NCI-H1048 (cell line): ENCODE measurements around the gene SUV39H2.
"Not testable (repeated sequence)": the region's sequence is repeated elsewhere in the genome, so short reads cannot be mapped to it uniquely, and the experiment has no call there.

Experiments
- DNase-seq: peaks from one replicate; lab custom pipeline; 2025; lab: John Stamatoyannopoulos, UW

Gene SUV39H2

DNA sequence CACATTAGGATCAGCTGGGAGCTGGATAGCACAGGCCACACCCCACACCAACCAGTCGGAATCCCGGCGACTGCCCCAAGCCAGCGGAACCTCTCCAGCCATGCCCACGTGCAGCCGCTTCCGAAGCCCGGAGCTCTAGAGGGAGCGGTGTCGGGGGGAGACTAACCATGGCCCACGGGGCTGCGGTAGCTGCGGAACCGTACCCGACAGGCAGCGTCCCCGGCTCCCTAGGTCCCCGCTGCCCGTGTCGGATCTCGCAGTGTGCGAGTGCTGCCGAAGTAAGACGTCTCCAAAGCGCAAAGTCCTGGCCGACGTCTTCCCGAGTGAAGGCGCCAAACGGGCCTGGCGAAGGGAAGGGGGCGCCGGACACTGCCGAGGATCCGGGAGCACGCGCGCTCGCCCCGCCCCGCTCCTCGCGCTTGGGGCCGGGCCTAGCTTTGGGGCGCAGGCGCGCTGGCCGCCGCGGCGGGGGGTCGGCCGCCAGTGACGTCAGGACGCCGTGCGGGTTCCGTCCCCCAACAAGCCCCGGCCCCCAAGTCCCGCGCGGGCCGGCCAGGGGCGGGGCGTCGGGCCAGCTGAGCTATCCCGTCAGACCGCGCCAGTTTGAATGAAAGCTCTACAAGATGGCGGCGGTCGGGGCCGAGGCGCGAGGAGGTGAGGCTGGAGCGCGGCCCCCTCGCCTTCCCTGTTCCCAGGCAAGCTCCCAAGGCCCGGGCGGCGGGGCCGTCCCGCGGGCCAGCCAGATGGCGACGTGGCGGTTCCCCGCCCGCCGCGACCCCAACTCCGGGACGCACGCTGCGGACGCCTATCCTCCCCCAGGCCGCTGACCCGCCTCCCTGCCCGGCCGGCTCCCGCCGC lies at the start of gene SUV39H2:
TSS of gene SUV39H2 (plus strand) at position 601 of the 858 bp plus-strand sequence. CDS start at position 624, 23 bp downstream.
- DNase-seq = peak; percentile 89

GRCh38 chr10:14833106-14833505 lies 45.6 kb upstream of the SUV39H2 start:
- DNase-seq = no peak

DNA sequence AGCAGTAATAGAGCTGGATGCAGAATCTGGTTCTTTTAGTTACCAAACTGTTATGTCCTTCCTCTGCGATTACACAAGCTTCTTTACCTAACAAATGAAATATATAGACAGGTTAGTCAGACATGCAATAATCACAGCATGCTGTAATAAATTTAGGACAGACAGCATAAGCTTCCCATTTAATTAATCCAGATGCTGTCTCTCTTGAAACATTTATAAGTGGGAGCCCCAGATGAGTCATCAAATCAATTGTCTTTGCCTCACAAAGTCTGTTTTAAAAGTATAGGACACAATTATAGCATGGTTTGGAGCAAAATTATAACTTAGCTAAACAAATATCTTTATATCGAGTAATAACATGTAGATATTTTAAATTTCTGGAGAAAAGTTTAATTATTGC lies 42.5 kb upstream of the SUV39H2 start:
- no peak for DNase-seq

GRCh38 chr10:14837003-14837756 lies 41.5 kb upstream of the SUV39H2 start:
- no peak for DNase-seq

GRCh38 chr10:14837757-14838581 lies 40.7 kb upstream of the SUV39H2 start, which contains the start of the genes CDNF, HSPA14 and MSANTD7:
Gene CDNF, minus strand, starts transcription at chr10:14838037. Its CDS starts 91 bp downstream, at chr10:14837946.
Gene HSPA14, plus strand, starts transcription at chr10:14838306. Its CDS starts 97 bp downstream, at chr10:14838403.
Gene MSANTD7, plus strand, starts transcription at chr10:14838306. Its CDS starts 3,979 bp downstream, at chr10:14842285.
- DNase-seq = peak; percentile 98

GRCh38 chr10:14838582-14839304 lies 39.9 kb upstream of the SUV39H2 start:
- DNase-seq = no peak

- no peak for DNase-seq
Measured at GRCh38 chr10:14839305-14839695, 39.4 kb upstream of the SUV39H2 start.

- DNase-seq = no peak
Measured at GRCh38 chr10:14840178-14840577, 38.5 kb upstream of the SUV39H2 start.

- no peak for DNase-seq
Measured at GRCh38 chr10:14843327-14843988, 35.2 kb upstream of the SUV39H2 start.

DNA sequence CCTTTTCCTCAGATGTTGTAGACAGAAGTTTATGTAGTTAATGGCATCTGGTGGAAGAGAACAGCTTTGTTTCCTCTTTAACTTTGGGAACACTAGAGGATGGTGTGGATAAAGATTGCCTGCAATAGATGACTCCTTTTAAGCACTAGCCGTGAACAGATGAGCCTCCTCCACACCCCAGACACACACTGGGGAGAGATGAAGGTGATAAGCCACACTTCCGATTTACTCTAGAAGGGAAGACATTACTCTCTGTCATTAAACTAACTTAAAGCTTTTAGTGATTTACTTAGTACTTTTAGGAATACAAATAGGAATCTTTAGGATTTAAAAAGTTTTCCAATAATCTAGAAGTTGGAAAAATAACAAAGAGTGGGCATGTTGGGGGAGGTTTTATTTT lies 33.7 kb upstream of the SUV39H2 start:
- no peak for DNase-seq

DNA sequence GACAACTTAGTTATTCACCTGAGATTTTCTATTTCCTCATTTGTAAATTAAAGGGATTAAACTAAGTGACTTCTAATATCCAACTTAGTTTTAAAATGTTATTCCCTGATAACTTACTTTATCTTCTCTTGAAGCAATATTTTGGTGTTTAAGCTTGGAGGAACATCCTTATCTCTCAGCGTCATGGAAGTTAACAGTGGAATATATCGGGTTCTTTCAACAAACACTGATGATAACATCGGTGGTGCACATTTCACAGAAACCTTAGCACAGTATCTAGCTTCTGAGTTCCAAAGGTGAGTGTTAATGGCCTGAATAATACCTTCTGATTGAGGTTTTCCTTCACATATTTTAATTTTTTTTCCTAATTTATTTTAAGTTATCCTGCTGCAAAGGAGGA lies 26.4 kb upstream of the SUV39H2 start:
- no peak for DNase-seq

GRCh38 chr10:14855453-14855852 lies 23.2 kb upstream of the SUV39H2 start:
- DNase-seq = no peak

DNA sequence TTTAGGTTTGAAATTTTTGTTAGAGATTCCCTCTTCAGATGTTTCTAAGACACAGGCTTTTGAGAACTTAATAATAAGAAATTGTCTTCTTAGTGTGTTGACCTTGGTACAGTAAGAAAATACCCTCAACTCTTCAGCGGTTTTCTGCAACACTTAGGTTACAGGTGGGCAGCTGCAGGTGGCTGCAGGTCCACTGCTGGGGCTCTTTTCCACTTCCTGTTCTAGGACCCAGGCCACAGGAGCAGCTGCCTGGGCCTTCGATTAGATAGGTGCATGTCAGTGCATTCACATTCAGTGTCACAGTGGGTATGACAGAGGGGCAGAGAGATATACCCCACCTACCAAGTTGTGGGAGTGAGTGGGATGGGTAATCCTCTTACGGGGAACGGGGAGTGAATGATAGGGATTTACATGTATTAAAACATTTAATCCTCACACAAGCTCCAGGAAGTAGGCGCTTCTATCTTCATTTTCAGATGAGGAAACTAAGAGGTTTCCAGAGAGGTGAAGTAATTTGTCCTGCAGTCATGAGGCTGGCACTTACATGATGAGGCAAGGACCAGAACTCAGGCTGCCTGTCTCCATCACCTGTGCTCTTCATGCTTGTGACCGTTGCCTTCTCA lies 20.2 kb upstream of the SUV39H2 start:
- no peak for DNase-seq

DNA sequence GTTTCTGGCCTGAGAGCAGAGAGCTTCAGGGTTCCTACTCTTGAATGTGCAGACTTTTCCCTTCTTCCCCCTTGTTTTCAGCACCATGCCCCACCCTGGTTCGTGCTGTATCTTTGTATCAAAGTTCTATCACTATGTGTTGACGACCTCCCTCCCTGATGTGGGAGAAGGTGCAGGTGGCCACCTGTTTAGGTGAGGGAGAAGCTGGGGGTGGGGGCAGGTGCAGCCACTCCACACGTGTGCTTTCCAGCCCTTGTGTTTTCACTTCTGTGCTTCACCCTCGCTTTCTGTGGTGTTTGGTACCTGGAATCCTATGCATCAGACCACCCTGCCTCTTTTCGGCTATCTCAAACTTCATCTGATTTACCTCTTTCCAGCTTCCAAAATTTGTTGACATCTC lies 19.6 kb upstream of the SUV39H2 start:
- DNase-seq = no peak

DNA sequence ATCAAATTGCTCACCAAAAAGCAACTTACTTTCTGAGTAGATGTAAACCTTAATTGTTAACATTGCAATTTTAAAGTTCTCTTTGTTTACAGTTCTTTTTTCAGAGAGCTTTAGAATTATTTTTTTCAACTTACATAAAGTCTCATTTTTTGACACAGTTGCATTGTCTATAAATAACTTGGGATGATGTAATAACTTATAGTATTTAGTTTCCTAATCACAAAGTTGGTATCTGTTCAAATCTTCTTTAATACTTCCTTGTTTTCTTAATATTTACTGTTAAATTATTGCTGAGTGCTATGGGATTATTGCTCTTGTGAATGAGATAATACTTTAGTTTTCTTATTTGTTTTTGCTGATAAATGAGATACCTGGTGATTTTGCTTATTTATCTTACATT lies 18.9 kb upstream of the SUV39H2 start:
- no peak for DNase-seq

- no peak for DNase-seq
Measured at GRCh38 chr10:14860791-14861190, 17.9 kb upstream of the SUV39H2 start.

DNA sequence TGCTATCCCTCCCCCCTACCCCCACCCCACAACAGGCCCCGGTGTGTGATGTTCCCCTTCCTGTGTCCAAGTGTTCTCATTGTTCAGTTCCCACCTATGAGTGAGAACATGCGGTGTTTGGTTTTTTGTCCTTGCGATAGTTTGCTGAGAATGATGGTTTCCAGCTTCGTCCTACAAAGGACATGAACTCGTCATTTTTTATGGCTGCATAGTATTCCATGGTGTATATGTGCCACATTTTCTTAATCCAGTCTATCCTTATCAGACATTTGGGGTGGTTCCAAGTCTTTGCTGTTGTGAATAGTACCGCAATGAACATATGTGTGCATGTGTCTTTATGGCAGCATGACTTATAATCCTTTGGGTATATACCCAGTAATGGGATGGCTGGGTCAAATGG lies 14.2 kb upstream of the SUV39H2 start:
- not testable (repeated sequence) for DNase-seq

GRCh38 chr10:14864871-14865270 lies 13.8 kb upstream of the SUV39H2 start:
- not testable (repeated sequence) for DNase-seq

GRCh38 chr10:14873090-14873760 lies 5.4 kb upstream of the SUV39H2 start:
- DNase-seq = no peak

- DNase-seq = no peak
Measured at GRCh38 chr10:14875941-14876340, 2.7 kb upstream of the SUV39H2 start.
